HFF-Myc (cell line): ENCODE results near the gene SELENON.

Experiments
- DNase-seq: peaks from one replicate; pipeline ENCODE4 v3.0.0-alpha.2; 2011; ENCODE audit warnings: low read depth; ENCODE audit errors: extremely low read depth
- H3K4me3 ChIP-seq: replicated peaks from 2 replicates; pipeline ENCODE4 v1.5.1; 2011; ENCODE audit warnings: low read depth, mild to moderate bottlenecking, control low read depth, low read length
- TF ChIP-seq, protein P1 (sequence below): IDR thresholded peaks from 2 replicates; pipeline ENCODE4 v1.5.1; 2012; ENCODE audit warnings: mild to moderate bottlenecking, low read depth, low read length, control low read depth; ENCODE audit errors: missing control alignments

The SELENON gene

DNA sequence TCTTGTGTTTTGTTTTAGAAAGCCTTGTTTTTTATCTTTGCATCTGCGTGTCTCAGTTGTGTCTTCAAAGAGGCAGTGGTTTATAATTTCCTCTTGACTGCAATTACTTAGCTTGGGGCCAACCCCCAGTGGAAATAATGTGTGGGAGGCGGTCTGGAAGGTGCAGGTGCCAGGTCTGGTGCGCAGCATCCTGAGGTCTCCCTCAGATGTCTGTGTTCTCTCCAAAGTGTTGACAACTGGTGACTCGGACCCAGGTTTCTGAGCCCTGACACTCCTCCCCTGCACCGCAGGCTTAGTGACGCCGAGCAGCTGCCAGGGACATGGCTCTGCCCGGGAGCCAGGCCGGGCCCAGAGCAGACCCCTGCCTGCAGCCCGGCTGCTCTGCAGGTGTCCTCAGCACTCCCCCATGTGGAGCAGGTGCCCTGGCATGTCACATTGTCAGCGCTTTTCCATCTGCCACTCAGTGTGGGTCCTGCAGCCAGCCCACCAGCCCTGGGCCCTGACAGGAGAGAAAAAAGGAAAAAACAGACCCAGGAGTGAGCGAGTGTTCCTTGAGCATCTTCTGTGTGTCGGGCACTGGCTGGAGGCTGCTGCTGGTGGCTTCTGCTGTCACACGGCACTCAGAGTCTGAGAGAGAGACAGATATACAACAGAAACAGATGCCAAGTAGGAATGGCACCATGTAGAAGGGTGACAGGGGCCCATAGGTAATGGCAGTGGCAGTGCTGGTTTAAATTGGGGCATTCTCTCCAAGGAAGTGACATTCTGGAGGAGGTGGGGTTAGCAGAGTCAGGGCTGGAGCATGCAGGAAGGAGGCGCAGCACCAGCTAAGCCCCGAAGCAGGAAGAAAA lies 24.8 kb upstream of the SELENON start:
- DNase-seq = no peak
- TF ChIP-seq, protein P1, sequence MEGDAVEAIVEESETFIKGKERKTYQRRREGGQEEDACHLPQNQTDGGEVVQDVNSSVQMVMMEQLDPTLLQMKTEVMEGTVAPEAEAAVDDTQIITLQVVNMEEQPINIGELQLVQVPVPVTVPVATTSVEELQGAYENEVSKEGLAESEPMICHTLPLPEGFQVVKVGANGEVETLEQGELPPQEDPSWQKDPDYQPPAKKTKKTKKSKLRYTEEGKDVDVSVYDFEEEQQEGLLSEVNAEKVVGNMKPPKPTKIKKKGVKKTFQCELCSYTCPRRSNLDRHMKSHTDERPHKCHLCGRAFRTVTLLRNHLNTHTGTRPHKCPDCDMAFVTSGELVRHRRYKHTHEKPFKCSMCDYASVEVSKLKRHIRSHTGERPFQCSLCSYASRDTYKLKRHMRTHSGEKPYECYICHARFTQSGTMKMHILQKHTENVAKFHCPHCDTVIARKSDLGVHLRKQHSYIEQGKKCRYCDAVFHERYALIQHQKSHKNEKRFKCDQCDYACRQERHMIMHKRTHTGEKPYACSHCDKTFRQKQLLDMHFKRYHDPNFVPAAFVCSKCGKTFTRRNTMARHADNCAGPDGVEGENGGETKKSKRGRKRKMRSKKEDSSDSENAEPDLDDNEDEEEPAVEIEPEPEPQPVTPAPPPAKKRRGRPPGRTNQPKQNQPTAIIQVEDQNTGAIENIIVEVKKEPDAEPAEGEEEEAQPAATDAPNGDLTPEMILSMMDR = no peak

DNA sequence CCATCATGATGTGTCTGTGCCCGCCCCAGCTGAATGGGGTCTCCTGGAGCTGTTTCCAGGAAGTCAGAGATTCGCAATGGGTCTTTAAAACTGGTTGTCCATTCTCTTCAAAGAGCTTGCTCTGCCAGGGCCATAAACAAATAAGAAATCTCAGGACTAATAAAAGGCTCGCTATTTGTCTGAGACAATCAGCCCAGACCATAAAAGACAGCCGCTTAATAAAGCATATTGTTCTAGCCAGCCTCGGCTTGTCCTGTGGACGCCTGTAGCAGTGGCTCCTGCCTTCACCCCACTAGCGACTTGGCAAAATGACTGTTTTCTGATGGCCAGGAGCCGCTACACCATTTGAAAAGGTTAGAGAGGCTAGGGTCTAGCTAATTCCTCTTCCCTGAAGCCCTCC lies 20.6 kb upstream of the SELENON start:
- TF ChIP-seq, protein P1 = no peak

More for the DNA sequence above, 24.8 kb upstream of the SELENON start:
- H3K4me3 ChIP-seq = no peak overlapping the region

DNA sequence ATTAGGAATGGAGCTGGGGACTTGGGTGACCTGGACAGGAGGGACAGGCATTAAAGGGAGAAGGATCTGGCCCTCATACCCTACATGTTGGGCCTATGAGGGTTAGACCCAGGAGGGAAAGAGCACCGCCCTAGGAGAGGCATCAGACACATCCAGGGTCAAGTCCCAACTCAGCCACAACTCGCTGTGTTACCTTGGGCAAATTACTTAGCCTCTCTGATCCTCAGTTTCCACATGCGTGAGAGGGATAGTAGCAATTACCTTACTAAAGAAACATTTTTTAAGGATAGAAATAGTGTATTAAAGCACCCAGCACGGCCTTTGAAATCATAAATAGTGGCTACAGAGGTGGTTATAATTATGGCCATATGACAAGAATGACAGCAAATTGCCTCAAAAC lies 20.1 kb upstream of the SELENON start:
- TF ChIP-seq, protein P1 = no peak
- H3K4me3 ChIP-seq = no peak overlapping the region
- DNase-seq = no peak

More for the DNA sequence above, 20.6 kb upstream of the SELENON start:
- H3K4me3 ChIP-seq = no peak overlapping the region
- DNase-seq = no peak

DNA sequence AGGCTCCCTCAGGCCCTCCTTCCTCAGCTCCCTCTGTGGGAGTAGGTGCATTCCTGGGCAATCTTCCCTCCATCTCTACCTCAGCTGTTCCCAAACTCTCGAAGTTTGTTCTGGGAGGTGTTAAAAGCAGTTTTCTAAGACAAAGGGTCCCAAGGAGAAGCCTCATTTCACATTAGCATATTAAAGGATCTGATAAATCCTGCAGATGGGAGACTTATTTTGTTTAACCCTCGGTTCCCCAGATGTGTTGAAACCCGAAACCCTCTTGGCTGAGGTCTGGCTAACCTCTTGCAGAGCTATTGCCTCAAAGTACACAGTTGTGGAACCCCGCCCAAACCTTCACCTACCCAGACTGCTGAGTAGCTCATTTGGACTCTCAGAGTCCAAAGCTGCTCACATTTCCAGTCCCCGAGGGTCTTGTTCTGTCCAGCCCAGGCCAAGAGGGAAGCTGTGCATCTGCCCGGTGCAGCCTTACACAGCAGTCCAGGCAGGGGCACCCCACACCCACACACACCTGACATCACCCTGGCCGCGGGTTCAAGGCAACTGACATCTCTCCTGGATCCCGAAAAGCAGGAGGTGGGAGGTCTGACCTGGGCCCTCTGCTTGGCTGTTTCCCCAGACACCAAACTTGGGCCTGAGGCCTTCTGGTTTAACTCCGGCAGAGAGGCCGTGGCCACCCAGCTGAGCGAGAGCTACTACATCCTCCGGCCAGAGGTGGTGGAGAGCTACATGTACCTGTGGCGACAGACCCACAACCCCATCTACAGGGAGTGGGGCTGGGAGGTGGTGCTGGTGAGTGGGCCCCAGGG lies 19.5 kb upstream of the SELENON start:
- DNase-seq = peak; percentile 31
- no peak overlapping the region for H3K4me3 ChIP-seq
- TF ChIP-seq, protein P1 = no peak

DNA sequence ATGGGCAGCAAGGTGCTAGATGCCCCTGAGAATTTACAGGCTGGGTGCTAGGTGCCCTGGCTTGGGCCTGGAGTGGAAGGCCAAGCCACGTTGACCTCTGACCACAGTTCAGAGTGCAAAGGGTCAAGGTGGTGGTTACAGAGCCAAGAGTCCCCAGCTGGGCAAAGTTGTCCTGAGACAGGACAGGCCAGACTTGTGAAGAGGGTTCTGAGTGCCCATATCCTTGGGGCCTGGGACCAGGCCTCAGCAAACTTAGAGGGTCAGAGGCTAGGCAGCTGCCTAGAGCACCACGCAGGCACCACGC lies 18.9 kb upstream of the SELENON start:
- TF ChIP-seq, protein P1 = no peak
- no peak overlapping the region for H3K4me3 ChIP-seq
- DNase-seq = no peak

DNA sequence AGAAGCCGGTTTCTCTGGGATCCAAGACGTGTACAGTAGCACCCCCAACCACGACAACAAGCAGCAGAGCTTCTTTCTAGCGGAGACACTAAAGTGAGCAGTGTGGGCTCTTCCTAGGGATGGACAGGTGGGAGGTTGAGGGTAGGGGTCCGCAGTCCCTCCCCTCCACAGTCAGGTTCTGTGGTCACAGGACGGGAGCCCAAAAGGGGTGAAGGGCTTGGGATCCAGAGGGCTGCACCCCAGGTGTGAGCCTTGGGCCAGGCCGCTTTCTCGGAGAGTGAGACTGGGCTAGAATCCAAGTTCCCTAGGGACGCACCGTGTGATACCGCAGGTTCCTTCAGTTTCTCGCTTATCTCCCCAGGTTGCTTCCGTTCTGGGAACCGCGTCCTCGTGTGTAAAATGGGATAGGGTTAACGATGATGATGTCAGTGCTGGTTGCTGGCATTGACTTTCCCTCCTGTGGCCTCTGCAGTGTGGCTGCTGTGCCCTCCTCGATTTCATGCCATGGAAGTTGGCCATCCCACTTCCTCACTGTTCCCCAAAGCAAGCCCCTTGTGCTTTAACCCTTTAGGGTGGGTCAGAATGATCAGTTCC lies 17.3 kb upstream of the SELENON start:
- DNase-seq = no peak
- TF ChIP-seq, protein P1 = no peak
- H3K4me3 ChIP-seq = no peak overlapping the region
